ENCODE measurements around the gene C1orf167. TPM values are rescaled to one million over a fixed set of nuclear protein-coding genes. Genes with fewer than 3 reads are reported as not detected.

C1orf167 gene
- total and polyA plus RNA-seq, 10 of the 15 experiments (the other 5 are each of a cell fraction or from before 2014, with no cell fraction given), result 0.17 to 0.31 TPM; not detected in 8

DNA sequence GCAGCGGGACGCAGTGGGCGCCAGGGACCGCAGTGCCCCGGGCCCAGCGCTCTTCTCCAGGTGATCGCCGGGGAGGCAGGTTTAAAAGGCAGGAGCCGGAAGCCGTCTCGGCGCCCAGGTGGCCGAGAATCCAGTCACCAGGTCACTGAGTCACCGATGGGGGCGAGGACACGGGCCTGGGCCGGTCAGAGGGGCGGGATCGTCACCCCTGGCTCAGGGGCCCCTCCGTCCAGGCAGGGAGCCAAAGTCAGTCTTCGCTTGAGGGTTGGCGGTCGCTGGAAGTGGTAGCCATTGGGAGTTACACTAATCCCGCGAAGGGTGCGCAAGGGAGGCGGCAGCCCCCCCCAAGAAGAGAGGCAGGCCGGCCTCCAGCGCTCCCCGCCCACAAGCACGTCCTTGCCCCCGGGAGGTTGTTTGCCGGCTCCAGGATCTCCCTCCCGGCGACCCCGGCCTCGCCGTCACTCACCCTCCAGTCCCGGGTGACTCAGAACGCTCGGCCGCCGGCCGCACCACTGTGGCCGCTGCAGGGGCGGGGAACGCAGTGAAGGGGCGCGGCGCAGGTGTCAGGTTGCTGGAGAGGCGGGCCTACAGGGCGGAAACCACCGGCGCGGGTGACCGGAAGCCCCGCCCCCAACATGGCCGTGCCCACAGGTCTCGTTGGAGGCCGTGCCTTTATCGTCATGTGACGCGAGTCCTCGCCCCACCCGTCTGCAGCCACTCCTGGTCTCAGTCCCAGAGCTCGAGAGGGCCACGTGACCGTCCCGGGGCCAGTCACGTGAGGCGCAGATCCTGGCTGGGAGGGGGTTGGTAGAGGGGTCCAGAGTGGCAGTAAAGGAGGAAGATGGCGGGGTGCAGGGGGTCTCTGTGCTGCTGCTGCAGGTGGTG is 43.7 kb downstream of the C1orf167 start, which contains the start of the genes CLCN6 and MTHFR (continued):
- TF ChIP-seq, protein P1, sequence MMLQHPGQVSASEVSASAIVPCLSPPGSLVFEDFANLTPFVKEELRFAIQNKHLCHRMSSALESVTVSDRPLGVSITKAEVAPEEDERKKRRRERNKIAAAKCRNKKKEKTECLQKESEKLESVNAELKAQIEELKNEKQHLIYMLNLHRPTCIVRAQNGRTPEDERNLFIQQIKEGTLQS (IDR thresholded peaks at IDR 0.05; ENCODE audit: borderline replicate concordance, extremely low read depth, low read depth, low read length), result peak; percentile 100
- TF ChIP-seq, protein P2, sequence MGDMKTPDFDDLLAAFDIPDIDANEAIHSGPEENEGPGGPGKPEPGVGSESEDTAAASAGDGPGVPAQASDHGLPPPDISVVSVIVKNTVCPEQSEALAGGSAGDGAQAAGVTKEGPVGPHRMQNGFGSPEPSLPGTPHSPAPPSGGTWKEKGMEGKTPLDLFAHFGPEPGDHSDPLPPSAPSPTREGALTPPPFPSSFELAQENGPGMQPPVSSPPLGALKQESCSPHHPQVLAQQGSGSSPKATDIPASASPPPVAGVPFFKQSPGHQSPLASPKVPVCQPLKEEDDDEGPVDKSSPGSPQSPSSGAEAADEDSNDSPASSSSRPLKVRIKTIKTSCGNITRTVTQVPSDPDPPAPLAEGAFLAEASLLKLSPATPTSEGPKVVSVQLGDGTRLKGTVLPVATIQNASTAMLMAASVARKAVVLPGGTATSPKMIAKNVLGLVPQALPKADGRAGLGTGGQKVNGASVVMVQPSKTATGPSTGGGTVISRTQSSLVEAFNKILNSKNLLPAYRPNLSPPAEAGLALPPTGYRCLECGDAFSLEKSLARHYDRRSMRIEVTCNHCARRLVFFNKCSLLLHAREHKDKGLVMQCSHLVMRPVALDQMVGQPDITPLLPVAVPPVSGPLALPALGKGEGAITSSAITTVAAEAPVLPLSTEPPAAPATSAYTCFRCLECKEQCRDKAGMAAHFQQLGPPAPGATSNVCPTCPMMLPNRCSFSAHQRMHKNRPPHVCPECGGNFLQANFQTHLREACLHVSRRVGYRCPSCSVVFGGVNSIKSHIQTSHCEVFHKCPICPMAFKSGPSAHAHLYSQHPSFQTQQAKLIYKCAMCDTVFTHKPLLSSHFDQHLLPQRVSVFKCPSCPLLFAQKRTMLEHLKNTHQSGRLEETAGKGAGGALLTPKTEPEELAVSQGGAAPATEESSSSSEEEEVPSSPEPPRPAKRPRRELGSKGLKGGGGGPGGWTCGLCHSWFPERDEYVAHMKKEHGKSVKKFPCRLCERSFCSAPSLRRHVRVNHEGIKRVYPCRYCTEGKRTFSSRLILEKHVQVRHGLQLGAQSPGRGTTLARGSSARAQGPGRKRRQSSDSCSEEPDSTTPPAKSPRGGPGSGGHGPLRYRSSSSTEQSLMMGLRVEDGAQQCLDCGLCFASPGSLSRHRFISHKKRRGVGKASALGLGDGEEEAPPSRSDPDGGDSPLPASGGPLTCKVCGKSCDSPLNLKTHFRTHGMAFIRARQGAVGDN (IDR thresholded peaks at IDR 0.05), result peak; percentile 27; the same call in 1 of the 2 replicates
- TF ChIP-seq GABPA (IDR thresholded peaks at IDR 0.05; ENCODE audit: low read depth) (peak; percentile 88), RELA (IDR thresholded peaks at IDR 0.05; ENCODE audit: borderline replicate concordance, partially characterized antibody) (peak; percentile 100), CBFB (IDR thresholded peaks at IDR 0.05; ENCODE audit: low read depth) (peak; percentile 78), CREB1 (IDR thresholded peaks at IDR 0.05; ENCODE audit: low read depth) (peak; percentile 93), POLR2AphosphoS2 (IDR thresholded peaks at IDR 0.05; ENCODE audit: low read depth, low read length) (peak; percentile 50; the same call in 1 of the 2 replicates), EP300 (IDR thresholded peaks at IDR 0.05; ENCODE audit: borderline replicate concordance in 1 of 2, control insufficient read depth in 1 of 2, low read depth in 2 of 2, low read length in 2 of 2) (peak; percentile 39 to 72; a peak in 3 of 4 replicates), POLR2A (IDR thresholded peaks at IDR 0.05; ENCODE audit: low read depth, low read length) (peak; percentile 89), ATF7 (IDR thresholded peaks at IDR 0.05; ENCODE audit: low read depth) (peak; percentile 34; the same call in 1 of the 2 replicates), IKZF2 (IDR thresholded peaks at IDR 0.05) (peak in 1 of 2 experiments; percentile 25; a peak in 1 of 4 replicates), TCF7 (IDR thresholded peaks at IDR 0.05; ENCODE audit: borderline replicate concordance) (no peak), PML (IDR thresholded peaks at IDR 0.05; ENCODE audit: low read length) (peak; percentile 51; the same call in 1 of the 2 replicates), CREM (IDR thresholded peaks at IDR 0.05; ENCODE audit: low read depth) (peak; percentile 85), BACH1 (IDR thresholded peaks at IDR 0.05; ENCODE audit: borderline replicate concordance) (peak; percentile 21; the same call in 1 of the 2 replicates), RUNX3 (IDR thresholded peaks at IDR 0.05; ENCODE audit: low read length) (peak; percentile 59), SPI1 (IDR thresholded peaks at IDR 0.05; ENCODE audit: borderline replicate concordance, insufficient read depth, low read depth, low read length) (no peak; the same call in 1 of the 2 replicates), YY1 (IDR thresholded peaks at IDR 0.05; ENCODE audit: low read depth, low read length) (peak; percentile 95), DPF2 (IDR thresholded peaks at IDR 0.05) (peak; percentile 92), TBL1XR1 (IDR thresholded peaks at IDR 0.05; ENCODE audit: low read depth, low read length) (peak; percentile 43; the same call in 1 of the 2 replicates), FOXM1 (IDR thresholded peaks at IDR 0.05; ENCODE audit: low read depth, low read length) (no peak)
- TF ChIP-seq, protein P3, sequence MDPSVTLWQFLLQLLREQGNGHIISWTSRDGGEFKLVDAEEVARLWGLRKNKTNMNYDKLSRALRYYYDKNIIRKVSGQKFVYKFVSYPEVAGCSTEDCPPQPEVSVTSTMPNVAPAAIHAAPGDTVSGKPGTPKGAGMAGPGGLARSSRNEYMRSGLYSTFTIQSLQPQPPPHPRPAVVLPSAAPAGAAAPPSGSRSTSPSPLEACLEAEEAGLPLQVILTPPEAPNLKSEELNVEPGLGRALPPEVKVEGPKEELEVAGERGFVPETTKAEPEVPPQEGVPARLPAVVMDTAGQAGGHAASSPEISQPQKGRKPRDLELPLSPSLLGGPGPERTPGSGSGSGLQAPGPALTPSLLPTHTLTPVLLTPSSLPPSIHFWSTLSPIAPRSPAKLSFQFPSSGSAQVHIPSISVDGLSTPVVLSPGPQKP (IDR thresholded peaks at IDR 0.05; ENCODE audit: low read depth, low read length), result 0 out of 2 replicates have a peak, but pooled peaks have one; percentile 44
- TF ChIP-seq, protein P4, sequence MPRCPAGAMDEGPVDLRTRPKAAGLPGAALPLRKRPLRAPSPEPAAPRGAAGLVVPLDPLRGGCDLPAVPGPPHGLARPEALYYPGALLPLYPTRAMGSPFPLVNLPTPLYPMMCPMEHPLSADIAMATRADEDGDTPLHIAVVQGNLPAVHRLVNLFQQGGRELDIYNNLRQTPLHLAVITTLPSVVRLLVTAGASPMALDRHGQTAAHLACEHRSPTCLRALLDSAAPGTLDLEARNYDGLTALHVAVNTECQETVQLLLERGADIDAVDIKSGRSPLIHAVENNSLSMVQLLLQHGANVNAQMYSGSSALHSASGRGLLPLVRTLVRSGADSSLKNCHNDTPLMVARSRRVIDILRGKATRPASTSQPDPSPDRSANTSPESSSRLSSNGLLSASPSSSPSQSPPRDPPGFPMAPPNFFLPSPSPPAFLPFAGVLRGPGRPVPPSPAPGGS (IDR thresholded peaks at IDR 0.05; ENCODE audit: borderline replicate concordance, insufficient read depth, low read depth, low read length, poor library complexity, severe bottlenecking), result peak; percentile 17
